HEK293 (cell line): ENCODE measurements around the gene NPHP4.

Experiments
- CTCF ChIA-PET: fragments of 350-600 bp; formaldehyde crosslinking; extraction: SDS; loops from one replicate; lab custom pipeline; 2021; ENCODE audit warnings: antibody characterized with exemption; lab: Yijun Ruan, JAX
- POLR2A ChIA-PET: fragments of 300-600 bp; formaldehyde crosslinking; extraction: SDS; loops from one replicate; lab custom pipeline; 2020; ENCODE audit warnings: antibody characterized with exemption, inconsistent platforms; lab: Yijun Ruan, JAX
- H3K27ac ChIP-seq: fragments of 200-500 bp; sonication (Bioruptor generic); 2 replicates; pipeline ENCODE4 v1.5.1; 2014; ENCODE audit warnings: low read depth, low read length, control low read depth, inconsistent platforms; ENCODE audit errors: extremely low read depth
- H3K36me3 ChIP-seq, 2 experiments: fragments of 200-500 bp in 1 of 2; sonication (Bioruptor generic) in 1 of 2; 1 replicate in 1 of 2; 2 replicates in 1 of 2; pipeline ENCODE4 v1.5.1; 2014 to 2017; ENCODE audit warnings: inconsistent platforms in 2 of 2, low read length in 2 of 2; ENCODE audit not compliant: control insufficient read depth in 2 of 2, insufficient read depth in 1 of 2
- H3K4me1 ChIP-seq: fragments of 200-500 bp; sonication (Bioruptor generic); 2 replicates; pipeline ENCODE4 v1.5.1; 2014; ENCODE audit warnings: mild to moderate bottlenecking, low read length, inconsistent platforms; ENCODE audit not compliant: control insufficient read depth, insufficient read depth
- H3K4me3 ChIP-seq: 2 replicates; pipeline ENCODE4 v1.5.1; 2011; ENCODE audit warnings: low read depth, mild to moderate bottlenecking, control low read depth, low read length, moderate library complexity
- H3K9me3 ChIP-seq: fragments of 200-500 bp; sonication (Bioruptor generic); 2 replicates; pipeline ENCODE4 v1.5.1; 2014; ENCODE audit warnings: low read depth, low read length, inconsistent platforms; ENCODE audit not compliant: control insufficient read depth, insufficient read depth
- EGR2 ChIP-seq: fragments of 450-650 bp; formaldehyde crosslinking; IDR thresholded peaks from 2 replicates; pipeline ENCODE4 v1.5.1; 2016; ENCODE audit warnings: low read depth, missing biosample characterization, missing genetic modification characterization
- IKZF3 ChIP-seq: fragments of 450-650 bp; IDR thresholded peaks from 2 replicates; pipeline ENCODE4 v1.5.0; 2018; ENCODE audit warnings: missing biosample characterization, mild to moderate bottlenecking, missing genetic modification characterization, moderate library complexity
- OSR2 ChIP-seq: fragments of 450-650 bp; formaldehyde crosslinking; IDR thresholded peaks from 2 replicates; pipeline ENCODE4 v1.5.1; 2016; ENCODE audit warnings: missing biosample characterization, missing genetic modification characterization
- PRDM10 ChIP-seq: fragments of 450-650 bp; formaldehyde crosslinking; IDR thresholded peaks from 2 replicates; pipeline ENCODE4 v1.5.1; 2016; ENCODE audit warnings: missing biosample characterization, missing genetic modification characterization
- SP2 ChIP-seq: fragments of 450-650 bp; formaldehyde crosslinking; IDR thresholded peaks from 2 replicates; pipeline ENCODE4 v1.5.1; 2016; ENCODE audit warnings: missing biosample characterization, missing genetic modification characterization
- ZBTB10 ChIP-seq: fragments of 450-650 bp; formaldehyde crosslinking; IDR thresholded peaks from 2 replicates; pipeline ENCODE4 v1.5.1; 2016; ENCODE audit warnings: missing biosample characterization, missing genetic modification characterization
- ZBTB17 ChIP-seq: fragments of 450-650 bp; formaldehyde crosslinking; IDR thresholded peaks from 2 replicates; pipeline ENCODE4 v1.5.1; 2016; ENCODE audit warnings: missing biosample characterization, missing genetic modification characterization
- ZNF19 ChIP-seq: fragments of 450-650 bp; formaldehyde crosslinking; IDR thresholded peaks from 2 replicates; pipeline ENCODE4; 2016; ENCODE audit warnings: missing biosample characterization, missing genetic modification characterization, low read depth
- ZNF24 ChIP-seq: fragments of 450-650 bp; formaldehyde crosslinking; IDR thresholded peaks from 2 replicates; pipeline ENCODE4 v1.5.1; 2016; ENCODE audit warnings: missing biosample characterization, missing genetic modification characterization
- ZNF555 ChIP-seq: fragments of 450-650 bp; formaldehyde crosslinking; conservative IDR thresholded peaks from 2 replicates; pipeline ENCODE4 v1.5.1; 2017; ENCODE audit warnings: missing biosample characterization, mild to moderate bottlenecking, missing genetic modification characterization, inconsistent platforms
- ZNF600 ChIP-seq: fragments of 450-650 bp; formaldehyde crosslinking; IDR thresholded peaks from 2 replicates; pipeline ENCODE4 v1.5.1; 2016; ENCODE audit warnings: missing biosample characterization, missing genetic modification characterization
- ZNF621 ChIP-seq: fragments of 450-650 bp; formaldehyde crosslinking; IDR thresholded peaks from 2 replicates; pipeline ENCODE4 v1.5.1; 2017; ENCODE audit warnings: missing biosample characterization, missing genetic modification characterization
- ZNF639 ChIP-seq: fragments of 450-650 bp; formaldehyde crosslinking; IDR thresholded peaks from 2 replicates; pipeline ENCODE4 v1.5.1; 2016; ENCODE audit warnings: missing biosample characterization, missing genetic modification characterization
- ZNF660 ChIP-seq: fragments of 450-650 bp; IDR thresholded peaks from 2 replicates; pipeline ENCODE4 v1.5.1; 2018; ENCODE audit warnings: missing biosample characterization, mild to moderate bottlenecking, missing genetic modification characterization
- ZNF670 ChIP-seq: fragments of 450-650 bp; formaldehyde crosslinking; IDR thresholded peaks from 2 replicates; pipeline ENCODE4 v1.5.1; 2016; ENCODE audit warnings: missing biosample characterization, missing genetic modification characterization, low read depth
- ZNF677 ChIP-seq: fragments of 450-650 bp; IDR thresholded peaks from 2 replicates; pipeline ENCODE4 v1.5.0; 2018; ENCODE audit warnings: missing biosample characterization, mild to moderate bottlenecking, missing genetic modification characterization, moderate library complexity
- ZSCAN16 ChIP-seq: fragments of 450-650 bp; formaldehyde crosslinking; IDR thresholded peaks from 2 replicates; pipeline ENCODE4 v1.5.1; 2016; ENCODE audit warnings: missing biosample characterization, missing genetic modification characterization
- ZXDB ChIP-seq: fragments of 450-650 bp; formaldehyde crosslinking; IDR thresholded peaks from 2 replicates; pipeline ENCODE4 v1.5.1; 2016; ENCODE audit warnings: missing biosample characterization, missing genetic modification characterization

NPHP4 gene

GRCh38 chr1:5856246-5856815 is 135.9 kb downstream of the NPHP4 start:
- no peaks in the 10 kb centered on the region for H3K4me1 ChIP-seq
- TF ChIP-seq SP2 (tag by site-specific recombination): no peak
- TF ChIP-seq ZNF24 (tag by site-specific recombination): no peak
- TF ChIP-seq ZBTB17: no peak
- no peak for TF ChIP-seq OSR2 (tag by site-specific recombination)
- no peak for TF ChIP-seq ZSCAN16 (tag by site-specific recombination)
- H3K36me3 ChIP-seq: peaks cover 0 to 3% of the 10 kb centered on the region in 2 experiments; a peak in 1 of 3 replicates
- CTCF ChIA-PET: no interaction called here
- POLR2A ChIA-PET: no interaction called here
- no peak overlapping the region for H3K27ac ChIP-seq
- H3K4me3 ChIP-seq: no peak overlapping the region
- H3K9me3 ChIP-seq: no peaks in the 10 kb centered on the region

- H3K9me3 ChIP-seq: no peaks in the 10 kb centered on the region
- no peak overlapping the region for H3K4me3 ChIP-seq
- H3K4me1 ChIP-seq: no peaks in the 10 kb centered on the region
- peaks cover 0 to 2% of the 10 kb centered on the region in 2 experiments; a peak in 1 of 3 replicates for H3K36me3 ChIP-seq
- TF ChIP-seq IKZF3 (tag by site-specific recombination): no peak
- no peak for TF ChIP-seq ZNF677 (tag by site-specific recombination)
- TF ChIP-seq ZNF555 (tag by site-specific recombination): no peak
- TF ChIP-seq ZNF600 (tag by site-specific recombination): no peak
- no peak for TF ChIP-seq ZNF660 (tag by site-specific recombination)
- no peak for TF ChIP-seq ZBTB10 (tag by site-specific recombination)
- TF ChIP-seq EGR2 (tag by site-specific recombination): no peak
- TF ChIP-seq ZNF621 (tag by site-specific recombination): no peak
- no peak for TF ChIP-seq ZXDB (tag by site-specific recombination)
- no peak for TF ChIP-seq ZBTB17
- TF ChIP-seq ZNF19 (tag by site-specific recombination): no peak
- TF ChIP-seq ZNF639 (tag by site-specific recombination): no peak
- ChIA-PET POLR2A (interaction anchor here (0.6 kb wide), 1 partner anchor 15 kb away, joined by 3 read pairs; no protein-coding TSS in a partner anchor), CTCF (interaction anchor here (0.6 kb wide), 2 partner anchors 29 to 128 kb away, joined by 3 read pairs; no protein-coding TSS in a partner anchor)
- no peak overlapping the region for H3K27ac ChIP-seq
Observed at GRCh38 chr1:5855196-5855897, 136.9 kb downstream of the NPHP4 start.

GRCh38 chr1:5854754-5855153 is 137.5 kb downstream of the NPHP4 start:
- Histone ChIP-seq H3K9me3 (no peaks in the 10 kb centered on the region), H3K27ac (no peak overlapping the region), H3K4me3 (no peak overlapping the region), H3K36me3 (no peaks in the 10 kb centered on the region), H3K4me1 (no peaks in the 10 kb centered on the region)
- TF ChIP-seq PRDM10 (tag by site-specific recombination) (no peak), ZNF670 (no peak)
- CTCF ChIA-PET: no interaction called here
- POLR2A ChIA-PET: no interaction called here
